ENCODE measurements around the gene PSMB7. TPM values are rescaled to one million over a fixed set of nuclear protein-coding genes. Genes with fewer than 3 reads are reported as not detected.

PSMB7 gene
- total RNA-seq, result 200 and 302 TPM in 2 replicates

DNA sequence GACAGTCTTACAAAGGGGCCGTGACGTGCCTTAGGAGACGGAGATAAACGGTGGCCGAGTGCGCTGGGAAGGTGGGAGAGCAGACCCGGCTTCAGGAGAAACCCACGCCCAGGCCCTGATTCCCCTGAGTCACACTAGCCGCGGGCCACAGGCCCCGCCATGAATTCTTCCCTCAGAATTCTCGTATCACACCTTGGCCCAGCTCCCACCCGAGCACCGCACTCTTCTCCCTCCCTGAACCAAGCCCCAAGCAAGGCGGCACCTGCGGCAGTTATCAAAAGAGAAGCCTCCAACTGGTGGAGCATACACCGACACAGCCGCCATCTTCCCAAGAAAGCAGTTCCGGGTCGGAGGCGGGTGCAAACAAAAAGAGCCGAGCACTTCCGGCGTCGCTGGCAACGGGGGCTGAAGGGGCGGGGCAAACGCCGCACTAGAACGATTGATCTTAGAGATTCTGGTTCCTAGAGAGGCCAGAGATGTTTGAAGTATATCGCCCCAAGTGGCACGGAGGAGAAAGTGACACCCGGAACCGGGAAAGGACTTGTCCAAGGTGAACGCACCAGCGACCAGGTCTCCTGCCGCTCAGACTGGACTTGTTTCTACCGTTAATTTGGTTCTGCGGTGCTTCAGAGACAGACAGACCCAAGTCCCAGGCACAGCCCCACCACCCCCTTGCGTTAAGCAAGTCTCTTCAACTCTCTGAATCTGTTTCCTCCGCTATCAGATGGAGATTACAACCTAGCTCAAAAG is at the start of gene PSMB7:
TSS of gene PSMB7 (minus strand) at position 341 of the 750 bp plus-strand sequence. CDS start at position 324, 17 bp downstream.

GRCh38 chr9:124450241-124450924 is 35.1 kb upstream of the PSMB7 start, which contains the start of gene ADGRD2:
ADGRD2 (plus strand) TSS chr9:124450451; CDS start chr9:124451667, 1,216 bp downstream.

Other genes with a start within 250 kb of the PSMB7 start
- 35.8 and 83.9 TPM in 2 replicates for gene NEK6, start 157.5 kb downstream of the PSMB7 start, total RNA-seq
- gene ADGRD2, start 35.0 kb upstream of the PSMB7 start, total RNA-seq, result not detected in 2 replicates
- not detected in 2 replicates for gene NR5A1, start 92.0 kb upstream of the PSMB7 start, total RNA-seq